HG03565 (cell line): ENCODE data around the gene HNRNPDL.
A peak's percentile ranks its signal among the peaks of the same experiment; 100 is the strongest.
"Not testable (repeated sequence)": the region's sequence is repeated elsewhere in the genome, so short reads cannot be mapped to it uniquely, and the experiment has no call there.

Source experiments
- ATAC-seq: cut with Tn5 transposase; IDR thresholded peaks from one replicate; pipeline ENCODE4 v1.9.1; 2021; ENCODE audit warnings: mild to moderate bottlenecking, moderate library complexity; ENCODE audit not compliant: unreplicated experiment

HNRNPDL gene

DNA sequence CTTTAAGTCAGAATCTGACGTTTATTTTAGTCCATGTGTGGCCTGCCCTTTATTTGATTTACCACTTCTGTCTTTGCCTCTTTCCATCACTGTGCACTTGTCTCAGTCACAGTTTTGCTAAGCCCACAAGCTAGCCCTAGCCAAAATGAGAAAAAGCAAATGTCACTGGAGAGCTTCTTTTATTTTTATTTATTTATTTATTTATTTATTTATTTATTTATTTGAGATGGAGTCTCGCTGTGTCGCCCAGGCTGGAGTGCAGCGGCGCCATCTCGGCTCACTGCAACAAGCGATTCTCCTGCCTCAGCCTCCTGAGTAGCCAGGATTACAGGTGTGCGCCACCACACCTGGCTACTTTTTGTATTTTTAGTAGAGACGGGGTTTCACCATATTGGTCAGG, 40.2 kb downstream of the HNRNPDL start:
- not testable (repeated sequence) for ATAC-seq

DNA sequence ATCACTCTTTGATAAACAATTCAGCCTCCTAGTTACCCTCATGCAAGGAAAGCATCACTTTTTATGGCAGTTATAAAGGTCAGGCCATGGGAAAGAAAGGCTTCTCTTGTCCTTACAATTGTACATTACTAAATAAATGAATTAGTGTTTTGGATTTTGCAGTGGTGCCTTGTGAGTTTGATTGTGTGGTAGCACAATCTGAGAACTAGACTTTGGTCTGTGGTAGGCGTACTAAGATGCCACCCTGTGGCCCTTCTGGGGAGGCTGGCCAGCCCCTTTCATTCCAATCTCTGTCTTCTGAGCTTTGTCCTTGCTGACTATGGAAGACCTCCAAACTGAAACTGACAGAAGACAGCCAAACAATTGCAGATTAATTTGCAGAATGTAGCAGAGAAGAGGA, 41.9 kb downstream of the HNRNPDL start:
- ATAC-seq: no peak

GRCh38 chr4:82386312-82386711, 44.0 kb downstream of the HNRNPDL start:
- ATAC-seq: not testable (repeated sequence)

GRCh38 chr4:82382751-82383150, 47.5 kb downstream of the HNRNPDL start:
- ATAC-seq: no peak

DNA sequence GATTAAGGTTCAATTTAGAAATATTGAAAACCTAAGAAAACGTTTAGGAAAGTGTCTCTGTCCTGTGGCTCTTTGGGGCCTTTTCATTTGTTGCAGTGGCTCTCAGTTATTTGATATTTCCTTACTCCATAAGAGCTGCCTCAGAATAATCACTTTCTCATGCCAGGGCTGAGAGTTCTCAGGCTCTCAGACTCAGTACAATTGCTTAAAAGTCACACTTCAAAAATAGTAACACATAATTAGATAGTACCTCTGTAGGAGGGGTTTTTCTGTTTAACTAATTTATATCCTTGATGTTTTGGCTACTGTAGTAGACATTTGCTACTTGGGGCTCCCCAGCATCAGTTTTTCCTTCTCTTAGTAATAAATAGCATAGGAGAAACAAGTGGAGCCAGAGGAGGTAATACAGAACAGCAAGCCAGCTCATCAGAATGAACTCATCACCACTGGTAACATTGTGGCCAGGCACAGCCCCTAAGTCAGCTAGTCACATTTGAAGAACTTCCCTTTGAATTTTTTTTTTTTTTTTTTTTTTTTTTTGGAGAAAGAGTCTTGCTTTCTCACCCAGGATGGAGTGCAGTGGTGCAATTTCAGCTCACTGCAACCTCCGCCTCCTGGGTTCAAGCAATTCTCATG, 48.5 kb downstream of the HNRNPDL start:
- ATAC-seq: no peak

DNA sequence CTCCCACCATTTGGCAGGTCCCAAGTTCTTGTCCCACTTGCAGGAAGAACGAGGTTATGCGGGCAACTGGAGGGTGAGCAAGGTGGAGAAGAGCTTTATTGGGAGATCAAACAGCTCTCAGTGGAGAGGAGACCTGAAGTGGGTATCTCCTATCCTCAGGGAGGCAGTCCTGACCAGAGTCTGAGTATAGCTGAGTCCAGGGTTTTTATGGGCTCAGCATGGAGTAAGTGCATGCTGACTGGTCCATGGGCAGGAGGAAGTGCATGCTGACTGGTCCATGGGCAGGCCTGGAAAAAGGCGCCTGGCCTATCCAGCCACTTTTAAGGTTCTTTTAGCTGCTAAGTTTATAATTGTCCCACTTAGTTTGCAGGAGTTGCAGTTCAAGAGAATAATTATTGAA, 49.0 kb downstream of the HNRNPDL start:
- ATAC-seq: no peak

DNA sequence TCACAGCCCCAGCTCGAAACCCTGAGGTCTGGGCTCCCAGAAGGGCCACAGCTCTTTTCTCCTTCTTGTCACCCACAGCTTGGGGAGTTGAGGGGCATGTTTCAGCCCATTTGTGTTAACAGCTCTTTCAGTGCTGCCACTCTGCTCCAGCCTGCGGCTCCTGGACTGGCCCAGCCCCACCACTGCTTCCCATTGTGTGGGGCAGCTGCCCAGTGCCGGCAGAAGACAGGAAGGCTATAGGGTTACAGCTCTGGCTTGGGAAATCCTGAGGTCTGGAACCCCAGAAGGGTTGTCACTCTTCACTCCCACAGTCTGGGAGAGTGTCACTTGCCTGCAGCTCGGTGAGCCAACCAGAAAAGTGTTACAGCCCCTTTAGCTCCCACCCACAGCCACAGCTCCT, 49.4 kb downstream of the HNRNPDL start:
- ATAC-seq: no peak

DNA sequence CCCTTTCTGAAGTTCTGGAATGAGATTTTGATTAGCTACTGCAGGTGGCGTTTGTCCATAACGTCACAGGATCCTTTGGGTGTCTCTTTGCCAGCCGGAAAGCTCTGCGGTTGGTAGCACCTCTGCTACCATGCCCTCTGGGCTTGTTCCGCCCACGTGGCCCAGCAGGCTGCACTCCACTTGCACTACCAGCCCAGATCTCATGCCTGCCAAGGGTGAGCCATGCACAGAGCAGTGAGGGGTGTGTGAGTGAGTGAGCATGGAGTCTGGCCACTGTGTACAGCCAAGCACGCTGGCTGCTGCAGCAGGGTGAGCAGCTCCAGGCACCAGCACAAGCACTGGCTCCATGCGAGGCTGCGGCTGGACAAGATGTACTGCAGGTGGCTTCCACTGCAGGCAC, 49.9 kb downstream of the HNRNPDL start:
- ATAC-seq: no peak

- ATAC-seq: no peak
Observed at GRCh38 chr4:82376109-82376508, 54.2 kb downstream of the HNRNPDL start.

- ATAC-seq: peak; percentile 89
Observed at GRCh38 chr4:82373816-82374625, 56.2 kb downstream of the HNRNPDL start, which contains the start of gene HNRNPD. HNRNPD (minus strand) TSS chr4:82373991; CDS start chr4:82373678, 313 bp downstream.

GRCh38 chr4:82373486-82373815, 56.8 kb downstream of the HNRNPDL start:
- peak; percentile 8 for ATAC-seq
